GM23338 (cell line): ENCODE data around the gene MBNL3. TPM values are rescaled to one million over a fixed set of nuclear protein-coding genes. Genes with fewer than 3 reads are reported as not detected.

Source experiments
- ATAC-seq: fragments of 200-7000 bp; cut with Tn5 transposase; 3 replicates; pipeline ENCODE4 v1.9.1; 2020
- DNase-seq: peaks from one replicate; pipeline ENCODE4 v3.0.0-alpha.2; 2015; ENCODE audit warnings: low spot score
- H2AFZ ChIP-seq: fragments of 200-600 bp; sonication (generic); 2 replicates; pipeline ENCODE4 v1.8.0; 2016; ENCODE audit warnings: antibody characterized with exemption, mild to moderate bottlenecking, moderate library complexity
- H3F3A ChIP-seq: fragments of 200-600 bp; sonication (generic); replicated peaks from 2 replicates; pipeline ENCODE4 v1.8.0; 2017; ENCODE audit warnings: antibody characterized with exemption, mixed run types, low read depth
- H3K27ac ChIP-seq: fragments of 200-600 bp; sonication (generic); 2 replicates; pipeline ENCODE4 v1.6.1; 2016; ENCODE audit warnings: low read depth
- H3K27me3 ChIP-seq: fragments of 200-600 bp; sonication (generic); 2 replicates; pipeline ENCODE4 v1.8.0; 2016; ENCODE audit warnings: mild to moderate bottlenecking, mixed run types, moderate library complexity; ENCODE audit not compliant: insufficient read depth
- H3K36me3 ChIP-seq: fragments of 200-600 bp; sonication (generic); 2 replicates; pipeline ENCODE4 v1.8.0; 2016; ENCODE audit warnings: mild to moderate bottlenecking; ENCODE audit not compliant: insufficient read depth
- H3K4me1 ChIP-seq: fragments of 200-600 bp; sonication (generic); 2 replicates; pipeline ENCODE4 v1.8.0; 2016; ENCODE audit warnings: mild to moderate bottlenecking, moderate library complexity; ENCODE audit not compliant: insufficient read depth
- H3K4me2 ChIP-seq: fragments of 200-600 bp; sonication (generic); 2 replicates; pipeline ENCODE4 v1.7.1; 2017; ENCODE audit warnings: mixed run types
- H3K4me3 ChIP-seq: fragments of 200-600 bp; sonication (generic); 2 replicates; pipeline ENCODE4 v1.6.1; 2016; ENCODE audit warnings: mixed run types
- H3K79me2 ChIP-seq: fragments of 200-600 bp; sonication (generic); replicated peaks from 2 replicates; pipeline ENCODE4 v1.8.0; 2017; ENCODE audit warnings: mild to moderate bottlenecking; ENCODE audit not compliant: insufficient read depth
- H3K9me2 ChIP-seq: fragments of 200-600 bp; sonication (generic); 2 replicates; pipeline ENCODE4 v1.8.0; 2017; ENCODE audit not compliant: insufficient read depth
- H4K20me1 ChIP-seq: fragments of 200-600 bp; sonication (generic); replicated peaks from 2 replicates; pipeline ENCODE4 v1.8.0; 2017; ENCODE audit warnings: mild to moderate bottlenecking; ENCODE audit not compliant: insufficient read depth
- H3K27ac Mint-ChIP-seq: 2 replicates; pipeline ENCODE4 v1.8.0; 2020; ENCODE audit warnings: inconsistent platforms, mild to moderate bottlenecking, moderate library complexity, mixed read lengths
- H3K27me3 Mint-ChIP-seq: 3 replicates; pipeline ENCODE4 v1.8.0; 2022; ENCODE audit warnings: low read depth, mild to moderate bottlenecking, moderate library complexity, mixed read lengths, inconsistent platforms; ENCODE audit not compliant: insufficient read depth, poor library complexity
- H3K36me3 Mint-ChIP-seq: 3 replicates; pipeline ENCODE4 v1.8.0; 2021; ENCODE audit warnings: low read depth, mild to moderate bottlenecking, inconsistent platforms, moderate library complexity, mixed read lengths
- H3K4me1 Mint-ChIP-seq: 3 replicates; pipeline ENCODE4 v1.8.0; 2020; ENCODE audit warnings: mild to moderate bottlenecking, inconsistent platforms, mixed read lengths
- H3K4me3 Mint-ChIP-seq: 3 replicates; pipeline ENCODE4 v1.8.0; 2021; ENCODE audit warnings: moderate library complexity, mild to moderate bottlenecking, inconsistent platforms, mixed read lengths
- H3K9me3 Mint-ChIP-seq: 3 replicates; pipeline ENCODE4 v1.8.0; 2020; ENCODE audit warnings: moderate library complexity, mild to moderate bottlenecking, inconsistent platforms, mixed read lengths
- CREB1 ChIP-seq: fragments of 250-450 bp; sonication (Bioruptor Pico); IDR thresholded peaks from 2 replicates; pipeline ENCODE4 v1.5.0; 2020; ENCODE audit warnings: low read depth, mild to moderate bottlenecking, moderate library complexity
- JUNB ChIP-seq: IDR thresholded peaks from one replicate; pipeline ENCODE4 v1.6.1; 2016; ENCODE audit warnings: antibody characterized with exemption; ENCODE audit not compliant: unreplicated experiment
- NANOG ChIP-seq: IDR thresholded peaks from 2 replicates; pipeline ENCODE4 v1.6.1; 2016; ENCODE audit warnings: antibody characterized with exemption, borderline replicate concordance
- STAT1 ChIP-seq: IDR thresholded peaks from one replicate; pipeline ENCODE4 v1.6.1; 2016; ENCODE audit warnings: antibody characterized with exemption; ENCODE audit not compliant: unreplicated experiment
- ZNF331 ChIP-seq: fragments of 250-450 bp; sonication (Bioruptor Pico); IDR thresholded peaks from 2 replicates; pipeline ENCODE4 v1.5.0; 2020; ENCODE audit warnings: low read depth, mild to moderate bottlenecking, moderate library complexity
- polyA plus RNA-seq: library from polyadenylated mRNA; unstranded; fragments of >200 nt; fragmentation: Nextera tagmentation; extraction: Ambion mirVana; gene quantifications from 2 replicates; pipeline ENCODE4 v1.2.1, GENCODE V29; 2016
- total RNA-seq: library from RNA; depleted of rRNA; stranded (reverse); fragments of >200 nt; shearing (Covaris generic); gene quantifications from 2 replicates; pipeline ENCODE4 v1.2.3, GENCODE V29; 2014
- TF ChIP-seq, protein P1 (sequence below): IDR thresholded peaks from one replicate; pipeline ENCODE4 v1.6.1; 2018; ENCODE audit warnings: antibody characterized with exemption; ENCODE audit not compliant: unreplicated experiment
- TF ChIP-seq, protein P2 (sequence below): IDR thresholded peaks from 2 replicates; pipeline ENCODE4 v1.6.1; 2016; ENCODE audit warnings: antibody characterized with exemption
- TF ChIP-seq, protein P3 (sequence below): fragments of 250-450 bp; sonication (Bioruptor Pico); IDR thresholded peaks from 2 replicates; pipeline ENCODE4 v1.5.0; 2020; ENCODE audit warnings: mild to moderate bottlenecking, moderate library complexity

Gene MBNL3
- total and polyA plus RNA-seq, 2 experiments from 2014 or later, result 2.3 to 2.4 TPM

DNA sequence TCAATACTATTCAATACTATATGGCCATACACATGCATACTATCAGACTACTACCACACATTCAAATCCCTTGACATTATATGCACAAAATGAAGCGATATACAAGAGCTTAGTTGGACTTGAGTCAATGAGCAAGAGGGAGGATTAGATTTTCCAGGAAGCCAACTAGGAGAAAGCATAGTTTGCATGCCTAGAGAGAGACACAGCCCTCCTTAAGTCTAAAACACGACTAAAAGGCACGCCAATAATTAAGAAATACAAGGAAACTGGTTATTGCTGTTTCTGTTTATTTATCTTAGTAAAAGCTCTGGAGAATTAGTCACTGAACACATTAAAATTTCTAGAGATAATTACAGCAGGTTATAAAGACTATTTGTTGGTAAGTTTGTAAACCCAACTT is 21.8 kb downstream of the MBNL3 start:
- H4K20me1 ChIP-seq, result no peaks in the 10 kb centered on the region
- no peak overlapping the region for H3K4me2 ChIP-seq
- H3K4me3 Mint-ChIP-seq, result no peak overlapping the region
- H2AFZ ChIP-seq, result no peak overlapping the region
- no peaks in the 10 kb centered on the region for H3F3A ChIP-seq
- ATAC-seq, result no peak
- DNase-seq, result no peak
- H3K9me2 ChIP-seq, result no peaks in the 10 kb centered on the region
- H3K4me1 Mint-ChIP-seq, result peaks cover 2% of the 10 kb centered on the region; the same call in 2 of the 3 replicates
- no peak overlapping the region for H3K27ac Mint-ChIP-seq
- no peaks in the 10 kb centered on the region for H3K36me3 Mint-ChIP-seq
- H3K27ac ChIP-seq, result no peak overlapping the region
- no peaks in the 10 kb centered on the region for H3K4me1 ChIP-seq
- no peak for TF ChIP-seq NANOG
- TF ChIP-seq, protein P1, sequence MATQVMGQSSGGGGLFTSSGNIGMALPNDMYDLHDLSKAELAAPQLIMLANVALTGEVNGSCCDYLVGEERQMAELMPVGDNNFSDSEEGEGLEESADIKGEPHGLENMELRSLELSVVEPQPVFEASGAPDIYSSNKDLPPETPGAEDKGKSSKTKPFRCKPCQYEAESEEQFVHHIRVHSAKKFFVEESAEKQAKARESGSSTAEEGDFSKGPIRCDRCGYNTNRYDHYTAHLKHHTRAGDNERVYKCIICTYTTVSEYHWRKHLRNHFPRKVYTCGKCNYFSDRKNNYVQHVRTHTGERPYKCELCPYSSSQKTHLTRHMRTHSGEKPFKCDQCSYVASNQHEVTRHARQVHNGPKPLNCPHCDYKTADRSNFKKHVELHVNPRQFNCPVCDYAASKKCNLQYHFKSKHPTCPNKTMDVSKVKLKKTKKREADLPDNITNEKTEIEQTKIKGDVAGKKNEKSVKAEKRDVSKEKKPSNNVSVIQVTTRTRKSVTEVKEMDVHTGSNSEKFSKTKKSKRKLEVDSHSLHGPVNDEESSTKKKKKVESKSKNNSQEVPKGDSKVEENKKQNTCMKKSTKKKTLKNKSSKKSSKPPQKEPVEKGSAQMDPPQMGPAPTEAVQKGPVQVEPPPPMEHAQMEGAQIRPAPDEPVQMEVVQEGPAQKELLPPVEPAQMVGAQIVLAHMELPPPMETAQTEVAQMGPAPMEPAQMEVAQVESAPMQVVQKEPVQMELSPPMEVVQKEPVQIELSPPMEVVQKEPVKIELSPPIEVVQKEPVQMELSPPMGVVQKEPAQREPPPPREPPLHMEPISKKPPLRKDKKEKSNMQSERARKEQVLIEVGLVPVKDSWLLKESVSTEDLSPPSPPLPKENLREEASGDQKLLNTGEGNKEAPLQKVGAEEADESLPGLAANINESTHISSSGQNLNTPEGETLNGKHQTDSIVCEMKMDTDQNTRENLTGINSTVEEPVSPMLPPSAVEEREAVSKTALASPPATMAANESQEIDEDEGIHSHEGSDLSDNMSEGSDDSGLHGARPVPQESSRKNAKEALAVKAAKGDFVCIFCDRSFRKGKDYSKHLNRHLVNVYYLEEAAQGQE, result no peak
- TF ChIP-seq STAT1, result no peak
- TF ChIP-seq JUNB, result no peak
- TF ChIP-seq ZNF331 (CRISPR knock-in tag), result no peak
- TF ChIP-seq, protein P2, sequence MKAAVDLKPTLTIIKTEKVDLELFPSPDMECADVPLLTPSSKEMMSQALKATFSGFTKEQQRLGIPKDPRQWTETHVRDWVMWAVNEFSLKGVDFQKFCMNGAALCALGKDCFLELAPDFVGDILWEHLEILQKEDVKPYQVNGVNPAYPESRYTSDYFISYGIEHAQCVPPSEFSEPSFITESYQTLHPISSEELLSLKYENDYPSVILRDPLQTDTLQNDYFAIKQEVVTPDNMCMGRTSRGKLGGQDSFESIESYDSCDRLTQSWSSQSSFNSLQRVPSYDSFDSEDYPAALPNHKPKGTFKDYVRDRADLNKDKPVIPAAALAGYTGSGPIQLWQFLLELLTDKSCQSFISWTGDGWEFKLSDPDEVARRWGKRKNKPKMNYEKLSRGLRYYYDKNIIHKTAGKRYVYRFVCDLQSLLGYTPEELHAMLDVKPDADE, result no peak
- no peak for TF ChIP-seq CREB1 (CRISPR knock-in tag)
- TF ChIP-seq, protein P3, sequence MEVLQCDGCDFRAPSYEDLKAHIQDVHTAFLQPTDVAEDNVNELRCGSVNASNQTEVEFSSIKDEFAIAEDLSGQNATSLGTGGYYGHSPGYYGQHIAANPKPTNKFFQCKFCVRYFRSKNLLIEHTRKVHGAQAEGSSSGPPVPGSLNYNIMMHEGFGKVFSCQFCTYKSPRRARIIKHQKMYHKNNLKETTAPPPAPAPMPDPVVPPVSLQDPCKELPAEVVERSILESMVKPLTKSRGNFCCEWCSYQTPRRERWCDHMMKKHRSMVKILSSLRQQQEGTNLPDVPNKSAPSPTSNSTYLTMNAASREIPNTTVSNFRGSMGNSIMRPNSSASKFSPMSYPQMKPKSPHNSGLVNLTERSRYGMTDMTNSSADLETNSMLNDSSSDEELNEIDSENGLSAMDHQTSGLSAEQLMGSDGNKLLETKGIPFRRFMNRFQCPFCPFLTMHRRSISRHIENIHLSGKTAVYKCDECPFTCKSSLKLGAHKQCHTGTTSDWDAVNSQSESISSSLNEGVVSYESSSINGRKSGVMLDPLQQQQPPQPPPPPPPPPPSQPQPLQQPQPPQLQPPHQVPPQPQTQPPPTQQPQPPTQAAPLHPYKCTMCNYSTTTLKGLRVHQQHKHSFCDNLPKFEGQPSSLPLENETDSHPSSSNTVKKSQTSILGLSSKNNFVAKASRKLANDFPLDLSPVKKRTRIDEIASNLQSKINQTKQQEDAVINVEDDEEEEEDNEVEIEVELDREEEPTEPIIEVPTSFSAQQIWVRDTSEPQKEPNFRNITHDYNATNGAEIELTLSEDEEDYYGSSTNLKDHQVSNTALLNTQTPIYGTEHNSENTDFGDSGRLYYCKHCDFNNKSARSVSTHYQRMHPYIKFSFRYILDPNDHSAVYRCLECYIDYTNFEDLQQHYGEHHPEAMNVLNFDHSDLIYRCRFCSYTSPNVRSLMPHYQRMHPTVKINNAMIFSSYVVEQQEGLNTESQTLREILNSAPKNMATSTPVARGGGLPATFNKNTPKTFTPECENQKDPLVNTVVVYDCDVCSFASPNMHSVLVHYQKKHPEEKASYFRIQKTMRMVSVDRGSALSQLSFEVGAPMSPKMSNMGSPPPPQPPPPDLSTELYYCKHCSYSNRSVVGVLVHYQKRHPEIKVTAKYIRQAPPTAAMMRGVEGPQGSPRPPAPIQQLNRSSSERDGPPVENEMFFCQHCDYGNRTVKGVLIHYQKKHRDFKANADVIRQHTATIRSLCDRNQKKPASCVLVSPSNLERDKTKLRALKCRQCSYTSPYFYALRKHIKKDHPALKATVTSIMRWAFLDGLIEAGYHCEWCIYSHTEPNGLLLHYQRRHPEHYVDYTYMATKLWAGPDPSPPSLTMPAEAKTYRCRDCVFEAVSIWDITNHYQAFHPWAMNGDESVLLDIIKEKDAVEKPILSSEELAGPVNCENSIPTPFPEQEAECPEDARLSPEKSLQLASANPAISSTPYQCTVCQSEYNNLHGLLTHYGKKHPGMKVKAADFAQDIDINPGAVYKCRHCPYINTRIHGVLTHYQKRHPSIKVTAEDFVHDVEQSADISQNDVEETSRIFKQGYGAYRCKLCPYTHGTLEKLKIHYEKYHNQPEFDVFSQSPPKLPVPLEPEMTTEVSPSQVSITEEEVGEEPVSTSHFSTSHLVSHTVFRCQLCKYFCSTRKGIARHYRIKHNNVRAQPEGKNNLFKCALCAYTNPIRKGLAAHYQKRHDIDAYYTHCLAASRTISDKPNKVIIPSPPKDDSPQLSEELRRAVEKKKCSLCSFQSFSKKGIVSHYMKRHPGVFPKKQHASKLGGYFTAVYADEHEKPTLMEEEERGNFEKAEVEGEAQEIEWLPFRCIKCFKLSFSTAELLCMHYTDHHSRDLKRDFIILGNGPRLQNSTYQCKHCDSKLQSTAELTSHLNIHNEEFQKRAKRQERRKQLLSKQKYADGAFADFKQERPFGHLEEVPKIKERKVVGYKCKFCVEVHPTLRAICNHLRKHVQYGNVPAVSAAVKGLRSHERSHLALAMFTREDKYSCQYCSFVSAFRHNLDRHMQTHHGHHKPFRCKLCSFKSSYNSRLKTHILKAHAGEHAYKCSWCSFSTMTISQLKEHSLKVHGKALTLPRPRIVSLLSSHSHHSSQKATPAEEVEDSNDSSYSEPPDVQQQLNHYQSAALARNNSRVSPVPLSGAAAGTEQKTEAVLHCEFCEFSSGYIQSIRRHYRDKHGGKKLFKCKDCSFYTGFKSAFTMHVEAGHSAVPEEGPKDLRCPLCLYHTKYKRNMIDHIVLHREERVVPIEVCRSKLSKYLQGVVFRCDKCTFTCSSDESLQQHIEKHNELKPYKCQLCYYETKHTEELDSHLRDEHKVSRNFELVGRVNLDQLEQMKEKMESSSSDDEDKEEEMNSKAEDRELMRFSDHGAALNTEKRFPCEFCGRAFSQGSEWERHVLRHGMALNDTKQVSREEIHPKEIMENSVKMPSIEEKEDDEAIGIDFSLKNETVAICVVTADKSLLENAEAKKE (CRISPR knock-in tag), result no peak
- no peaks in the 10 kb centered on the region for H3K27me3 ChIP-seq
- no peaks in the 10 kb centered on the region for H3K27me3 Mint-ChIP-seq
- no peaks in the 10 kb centered on the region for H3K9me3 Mint-ChIP-seq
- no peak overlapping the region for H3K4me3 ChIP-seq
- no peaks in the 10 kb centered on the region for H3K36me3 ChIP-seq
- H3K79me2 ChIP-seq, result no peaks in the 10 kb centered on the region
